ENCODE results near the gene ZNF587.
"Not testable (repeated sequence)": the region's sequence is repeated elsewhere in the genome, so short reads cannot be mapped to it uniquely, and the experiment has no call there.

ZNF587 gene

GRCh38 chr19:57821501-57821900 lies 28.2 kb upstream of the ZNF587 start:
- not testable (repeated sequence) for H3K27ac ChIP-seq (ENCODE audit: low read depth, low read length); H3K4me3 ChIP-seq (ENCODE audit: low read depth in 1 of 2, low read length in 2 of 2); H3K27me3 ChIP-seq (ENCODE audit: control insufficient read depth in 1 of 2, insufficient read depth in 2 of 2, low read length in 2 of 2); H3K9me3 ChIP-seq (ENCODE audit: control insufficient read depth in 1 of 2, low read length in 2 of 2); H3K9ac ChIP-seq (ENCODE audit: low read depth in 1 of 2, low read length in 2 of 2)
- Histone ChIP-seq H3K36me3 (ENCODE audit: control insufficient read depth in 1 of 2, insufficient read depth in 2 of 2, low read length in 2 of 2) (peaks cover 0 to 10% of the 10 kb centered on the region in 2 donors), H3K4me1 (ENCODE audit: control insufficient read depth in 1 of 2, insufficient read depth in 2 of 2, low read length in 2 of 2) (peaks cover 5 to 35% of the 10 kb centered on the region in 2 donors)

DNA sequence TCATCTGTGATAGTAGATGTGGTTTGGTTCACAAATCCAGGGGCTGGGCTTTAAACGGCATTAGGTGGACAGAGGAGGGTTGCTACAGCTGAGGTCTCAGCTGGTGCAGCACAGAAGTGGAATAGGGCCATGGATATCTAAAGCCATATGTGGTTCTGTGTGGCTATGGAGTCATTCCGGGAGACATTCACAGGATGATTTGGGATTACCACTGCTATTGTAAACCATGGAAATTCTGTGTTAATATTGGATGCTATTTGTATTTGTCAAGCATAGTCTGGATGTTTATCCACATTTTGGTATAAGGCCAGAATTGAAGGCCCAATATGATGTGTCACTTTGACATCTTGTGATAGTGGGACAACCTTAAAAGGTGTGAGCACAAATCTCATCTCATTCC lies 26.5 kb upstream of the ZNF587 start:
- Histone ChIP-seq H3K36me3 (ENCODE audit: control insufficient read depth in 1 of 2, insufficient read depth in 2 of 2, low read length in 2 of 2) (peaks cover 0 to 10% of the 10 kb centered on the region in 2 donors), H3K4me1 (ENCODE audit: control insufficient read depth in 1 of 2, insufficient read depth in 2 of 2, low read length in 2 of 2) (peaks cover 5 to 35% of the 10 kb centered on the region in 2 donors)
- not testable (repeated sequence) for H3K9ac ChIP-seq (ENCODE audit: low read depth in 1 of 2, low read length in 2 of 2); H3K9me3 ChIP-seq (ENCODE audit: control insufficient read depth in 1 of 2, low read length in 2 of 2); H3K27me3 ChIP-seq (ENCODE audit: control insufficient read depth in 1 of 2, insufficient read depth in 2 of 2, low read length in 2 of 2); H3K27ac ChIP-seq (ENCODE audit: low read depth, low read length); H3K4me3 ChIP-seq (ENCODE audit: low read depth in 1 of 2, low read length in 2 of 2)

DNA sequence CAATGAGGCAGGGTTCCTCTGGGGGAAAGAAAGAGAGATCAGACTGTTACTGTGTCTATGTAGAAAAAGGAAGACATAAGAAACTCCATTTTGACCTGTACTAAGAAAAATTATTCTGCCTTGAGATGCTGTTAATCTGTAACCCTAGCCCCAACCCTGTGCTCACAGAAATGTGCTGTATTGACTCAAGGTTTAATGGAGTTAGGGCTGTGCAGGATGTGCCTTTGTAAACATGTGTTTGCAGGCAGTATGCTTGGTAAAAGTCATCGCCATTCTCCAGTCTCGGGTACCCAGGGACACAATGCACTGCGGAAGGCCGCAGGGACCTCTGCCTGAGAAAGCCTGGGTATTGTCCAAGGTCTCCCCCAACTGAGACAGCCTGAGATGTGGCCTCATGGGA lies 26.1 kb upstream of the ZNF587 start:
- Histone ChIP-seq H3K36me3 (ENCODE audit: control insufficient read depth in 1 of 2, insufficient read depth in 2 of 2, low read length in 2 of 2) (peaks cover 0 to 10% of the 10 kb centered on the region in 2 donors), H3K4me1 (ENCODE audit: control insufficient read depth in 1 of 2, insufficient read depth in 2 of 2, low read length in 2 of 2) (peaks cover 5 to 35% of the 10 kb centered on the region in 2 donors)
- H3K27ac ChIP-seq (ENCODE audit: low read depth, low read length); H3K4me3 ChIP-seq (ENCODE audit: low read depth in 1 of 2, low read length in 2 of 2); H3K27me3 ChIP-seq (ENCODE audit: control insufficient read depth in 1 of 2, insufficient read depth in 2 of 2, low read length in 2 of 2); H3K9ac ChIP-seq (ENCODE audit: low read depth in 1 of 2, low read length in 2 of 2); H3K9me3 ChIP-seq (ENCODE audit: control insufficient read depth in 1 of 2, low read length in 2 of 2): not testable (repeated sequence)

GRCh38 chr19:57825511-57825910 lies 24.1 kb upstream of the ZNF587 start:
- Histone ChIP-seq H3K27ac (ENCODE audit: low read depth, low read length) (no peak overlapping the region), H3K9me3 (ENCODE audit: control insufficient read depth in 1 of 2, low read length in 2 of 2) (no peaks in the 10 kb centered on the region), H3K36me3 (ENCODE audit: control insufficient read depth in 1 of 2, insufficient read depth in 2 of 2, low read length in 2 of 2) (peaks cover 0 to 15% of the 10 kb centered on the region in 2 donors), H3K27me3 (ENCODE audit: control insufficient read depth in 1 of 2, insufficient read depth in 2 of 2, low read length in 2 of 2) (no peaks in the 10 kb centered on the region), H3K4me1 (ENCODE audit: control insufficient read depth in 1 of 2, insufficient read depth in 2 of 2, low read length in 2 of 2) (peaks cover 5 to 26% of the 10 kb centered on the region in 2 donors), H3K4me3 (ENCODE audit: low read depth in 1 of 2, low read length in 2 of 2) (no peak overlapping the region), H3K9ac (ENCODE audit: low read depth in 1 of 2, low read length in 2 of 2) (no peak overlapping the region)

DNA sequence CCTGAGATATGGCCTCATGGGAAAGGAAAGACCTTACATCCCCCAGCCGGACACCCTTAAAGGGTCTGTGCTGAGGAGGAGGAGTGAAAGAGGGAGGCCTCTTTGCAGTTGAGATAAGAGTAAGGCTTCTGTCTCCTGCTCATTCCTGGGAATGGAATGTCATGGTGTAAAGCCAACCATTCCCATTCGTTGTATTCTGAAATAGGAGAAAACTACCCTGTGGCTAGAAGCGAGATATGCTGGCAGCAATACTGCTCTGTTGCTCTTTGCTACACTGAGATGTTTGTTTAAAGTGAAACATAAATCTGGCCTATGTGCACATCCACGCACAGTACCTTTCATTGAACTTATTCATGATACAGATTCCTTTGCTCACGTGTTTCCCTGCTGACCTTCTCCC lies 20.3 kb upstream of the ZNF587 start:
- Histone ChIP-seq H3K4me1 (ENCODE audit: control insufficient read depth in 1 of 2, insufficient read depth in 2 of 2, low read length in 2 of 2) (peaks cover 0 to 2% of the 10 kb centered on the region in 2 donors), H3K4me3 (ENCODE audit: low read depth in 1 of 2, low read length in 2 of 2) (no peak overlapping the region), H3K27me3 (ENCODE audit: control insufficient read depth in 1 of 2, insufficient read depth in 2 of 2, low read length in 2 of 2) (no peaks in the 10 kb centered on the region), H3K9ac (ENCODE audit: low read depth in 1 of 2, low read length in 2 of 2) (no peak overlapping the region), H3K36me3 (ENCODE audit: control insufficient read depth in 1 of 2, insufficient read depth in 2 of 2, low read length in 2 of 2) (peaks cover 0 to 5% of the 10 kb centered on the region in 2 donors), H3K27ac (ENCODE audit: low read depth, low read length) (no peak overlapping the region), H3K9me3 (ENCODE audit: control insufficient read depth in 1 of 2, low read length in 2 of 2) (no peaks in the 10 kb centered on the region)

- Histone ChIP-seq H3K27ac (ENCODE audit: low read depth, low read length) (no peak within 1 kb of the TSS), H3K9ac (ENCODE audit: low read depth in 1 of 2, low read length in 2 of 2) (no peak within 1 kb of the TSS), H3K9me3 (ENCODE audit: control insufficient read depth in 1 of 2, low read length in 2 of 2) (no peaks in the 10 kb centered on the region), H3K27me3 (ENCODE audit: control insufficient read depth in 1 of 2, insufficient read depth in 2 of 2, low read length in 2 of 2) (no peaks in the 10 kb centered on the region), H3K4me1 (ENCODE audit: control insufficient read depth in 1 of 2, insufficient read depth in 2 of 2, low read length in 2 of 2) (no peaks in the 10 kb centered on the region), H3K4me3 (ENCODE audit: low read depth in 1 of 2, low read length in 2 of 2) (peak within 1 kb of the TSS in 1 of 2 donors; percentile 5), H3K36me3 (ENCODE audit: control insufficient read depth in 1 of 2, insufficient read depth in 2 of 2, low read length in 2 of 2) (peaks cover 0 to 5% of the 10 kb centered on the region in 2 donors)
These were observed 19.5 kb upstream of the ZNF587 start, which contains the start of gene ZNF587B for GRCh38 chr19:57830071-57830602. Gene ZNF587B (plus strand): TSS chr19:57830299. CDS start chr19:57830529, 230 bp downstream.

GRCh38 chr19:57836991-57837390 lies 12.7 kb upstream of the ZNF587 start:
- not testable (repeated sequence) for H3K27ac ChIP-seq (ENCODE audit: low read depth, low read length); H3K9me3 ChIP-seq (ENCODE audit: control insufficient read depth in 1 of 2, low read length in 2 of 2); H3K4me3 ChIP-seq (ENCODE audit: low read depth in 1 of 2, low read length in 2 of 2); H3K27me3 ChIP-seq (ENCODE audit: control insufficient read depth in 1 of 2, insufficient read depth in 2 of 2, low read length in 2 of 2); H3K4me1 ChIP-seq (ENCODE audit: control insufficient read depth in 1 of 2, insufficient read depth in 2 of 2, low read length in 2 of 2); H3K9ac ChIP-seq (ENCODE audit: low read depth in 1 of 2, low read length in 2 of 2)
- peaks cover 10 to 30% of the 10 kb centered on the region in 2 donors for H3K36me3 ChIP-seq (ENCODE audit: control insufficient read depth in 1 of 2, insufficient read depth in 2 of 2, low read length in 2 of 2)

DNA sequence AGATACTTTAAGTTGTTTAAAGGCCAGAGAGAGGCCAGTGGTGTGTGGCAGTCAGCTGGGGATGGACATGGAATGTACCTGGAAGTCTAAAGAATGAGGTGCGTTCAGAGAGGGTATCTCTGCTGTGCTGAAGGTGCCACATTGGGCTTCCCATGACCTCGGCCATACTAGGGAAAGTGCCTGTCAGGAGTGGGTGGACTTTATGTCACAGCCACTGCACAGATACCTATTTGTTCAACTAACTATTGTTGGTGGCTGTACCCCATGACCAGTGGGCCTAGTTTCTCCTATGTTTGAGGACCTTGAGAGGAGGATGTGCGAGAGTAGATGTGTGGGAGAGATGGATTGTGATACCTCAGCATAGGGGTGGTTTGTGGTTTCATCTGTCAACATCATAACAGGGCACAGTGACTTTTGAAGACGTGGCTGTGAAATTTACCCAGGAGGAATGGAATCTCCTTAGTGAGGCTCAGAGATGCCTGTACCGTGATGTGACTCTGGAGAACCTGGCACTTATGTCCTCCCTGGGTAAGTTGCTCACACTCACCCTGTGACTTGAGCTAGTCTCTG lies 11.0 kb upstream of the ZNF587 start:
- H3K9me3 ChIP-seq (ENCODE audit: control insufficient read depth in 1 of 2, low read length in 2 of 2); H3K27me3 ChIP-seq (ENCODE audit: control insufficient read depth in 1 of 2, insufficient read depth in 2 of 2, low read length in 2 of 2); H3K27ac ChIP-seq (ENCODE audit: low read depth, low read length); H3K9ac ChIP-seq (ENCODE audit: low read depth in 1 of 2, low read length in 2 of 2); H3K4me1 ChIP-seq (ENCODE audit: control insufficient read depth in 1 of 2, insufficient read depth in 2 of 2, low read length in 2 of 2); H3K4me3 ChIP-seq (ENCODE audit: low read depth in 1 of 2, low read length in 2 of 2): not testable (repeated sequence)
- peaks cover 12 to 44% of the 10 kb centered on the region in 2 donors for H3K36me3 ChIP-seq (ENCODE audit: control insufficient read depth in 1 of 2, insufficient read depth in 2 of 2, low read length in 2 of 2)

DNA sequence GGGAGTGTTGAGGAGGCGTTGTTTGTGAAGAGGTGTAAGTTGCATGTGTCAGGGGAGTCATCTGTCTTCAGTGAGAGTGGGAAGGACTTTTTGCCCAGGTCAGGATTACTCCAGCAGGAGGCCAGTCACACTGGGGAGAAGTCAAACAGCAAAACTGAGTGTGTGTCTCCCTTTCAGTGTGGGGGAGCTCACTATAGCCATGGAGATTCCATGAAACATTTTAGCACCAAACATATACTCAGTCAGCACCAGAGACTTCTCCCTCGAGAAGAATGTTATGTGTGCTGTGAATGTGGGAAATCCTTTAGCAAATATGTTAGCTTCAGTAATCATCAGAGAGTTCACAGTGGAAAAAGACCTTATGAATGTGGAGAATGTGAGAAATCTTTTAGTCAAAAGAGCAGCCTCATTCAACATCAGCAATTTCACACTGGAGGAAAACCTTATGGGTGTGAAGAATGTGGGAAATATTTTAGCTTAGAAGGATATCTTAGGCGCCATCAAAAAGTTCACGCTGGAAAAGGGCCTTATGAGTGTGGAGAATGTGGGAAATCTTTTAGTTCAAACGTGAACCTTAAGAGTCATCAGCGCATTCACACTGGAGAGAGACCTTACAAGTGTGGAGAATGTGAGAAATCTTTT lies 8.4 kb upstream of the ZNF587 start:
- Histone ChIP-seq H3K27ac (ENCODE audit: low read depth, low read length) (no peak overlapping the region), H3K4me3 (ENCODE audit: low read depth in 1 of 2, low read length in 2 of 2) (no peak overlapping the region), H3K9me3 (ENCODE audit: control insufficient read depth in 1 of 2, low read length in 2 of 2) (no peaks in the 10 kb centered on the region), H3K4me1 (ENCODE audit: control insufficient read depth in 1 of 2, insufficient read depth in 2 of 2, low read length in 2 of 2) (no peaks in the 10 kb centered on the region), H3K9ac (ENCODE audit: low read depth in 1 of 2, low read length in 2 of 2) (no peak overlapping the region), H3K36me3 (ENCODE audit: control insufficient read depth in 1 of 2, insufficient read depth in 2 of 2, low read length in 2 of 2) (peaks cover 15 to 65% of the 10 kb centered on the region in 2 donors), H3K27me3 (ENCODE audit: control insufficient read depth in 1 of 2, insufficient read depth in 2 of 2, low read length in 2 of 2) (no peaks in the 10 kb centered on the region)

GRCh38 chr19:57847164-57847563 lies 2.5 kb upstream of the ZNF587 start:
- not testable (repeated sequence) for H3K9me3 ChIP-seq (ENCODE audit: control insufficient read depth in 1 of 2, low read length in 2 of 2); H3K27ac ChIP-seq (ENCODE audit: low read depth, low read length); H3K9ac ChIP-seq (ENCODE audit: low read depth in 1 of 2, low read length in 2 of 2)

More at GRCh38 chr19:57847164-57847563, 2.5 kb upstream of the ZNF587 start:
- Histone ChIP-seq H3K36me3 (ENCODE audit: control insufficient read depth in 1 of 2, insufficient read depth in 2 of 2, low read length in 2 of 2) (peaks cover 5 to 33% of the 10 kb centered on the region in 2 donors), H3K4me1 (ENCODE audit: control insufficient read depth in 1 of 2, insufficient read depth in 2 of 2, low read length in 2 of 2) (peaks cover 9 to 16% of the 10 kb centered on the region in 2 donors)
- H3K4me3 ChIP-seq (ENCODE audit: low read depth in 1 of 2, low read length in 2 of 2); H3K27me3 ChIP-seq (ENCODE audit: control insufficient read depth in 1 of 2, insufficient read depth in 2 of 2, low read length in 2 of 2): not testable (repeated sequence)
